CD14-positive monocyte (primary cell): ENCODE measurements around the gene PHF12. TPM values are rescaled to one million over a fixed set of nuclear protein-coding genes. Genes with fewer than 3 reads are reported as not detected.

Experiments used
- DNase-seq, 3 donors: peaks; one replicate each; pipeline ENCODE4 v3.0.0-alpha.2; 2011 to 2022
- H2AFZ ChIP-seq: 2 replicates; pipeline ENCODE4 v1.6.0; 2012; ENCODE audit warnings: mild to moderate bottlenecking, low read depth, low read length, inconsistent platforms; ENCODE audit not compliant: insufficient read depth, poor library complexity, severe bottlenecking
- H3K27ac ChIP-seq, 2 donors: 1 replicate in 1 of 2; 2 replicates in 1 of 2; pipeline ENCODE4 v1.5.1; 2012 to 2013; ENCODE audit warnings: low read length in 2 of 2, control low read depth in 1 of 2, inconsistent platforms in 1 of 2, low read depth in 1 of 2, mild to moderate bottlenecking in 1 of 2
- H3K27me3 ChIP-seq, 2 donors: one replicate each; pipeline versions ENCODE4 v1.6.0 to v1.6.1; 2011 to 2013; ENCODE audit warnings: low read length in 2 of 2; ENCODE audit not compliant: control insufficient read depth in 2 of 2, insufficient read depth in 2 of 2
- H3K36me3 ChIP-seq, 2 donors: replicated peaks in 1 of 2; 1 replicate in 1 of 2; 2 replicates in 1 of 2; pipeline versions ENCODE4 v1.5.1 to v1.6.1; 2012 to 2013; ENCODE audit warnings: low read length in 2 of 2, control low read depth in 1 of 2, inconsistent platforms in 1 of 2, mild to moderate bottlenecking in 1 of 2; ENCODE audit not compliant: insufficient read depth in 2 of 2, control insufficient read depth in 1 of 2
- H3K4me1 ChIP-seq, 2 donors: 1 replicate in 1 of 2; 2 replicates in 1 of 2; pipeline versions ENCODE4 v1.5.1 to v1.6.1; 2012 to 2013; ENCODE audit warnings: low read length in 2 of 2, control low read depth in 1 of 2, inconsistent platforms in 1 of 2, mild to moderate bottlenecking in 1 of 2, moderate library complexity in 1 of 2; ENCODE audit not compliant: insufficient read depth in 2 of 2, control insufficient read depth in 1 of 2
- H3K4me2 ChIP-seq: replicated peaks from 2 replicates; pipeline ENCODE3; 2012; ENCODE audit warnings: low read length, moderate library complexity, mild to moderate bottlenecking; ENCODE audit not compliant: poor library complexity, severe bottlenecking; ENCODE audit errors: extremely low read depth
- H3K4me3 ChIP-seq, 3 experiments: fragments of 200-600 bp in 1 of 3; sonication (generic) in 1 of 3; replicated peaks in 1 of 3; 1 replicate in 2 of 3; 2 replicates in 1 of 3; pipeline ENCODE4 v1.5.1; 2011 to 2013; ENCODE audit warnings: low read length in 3 of 3, mild to moderate bottlenecking in 3 of 3, control low read depth in 2 of 3, low read depth in 2 of 3, inconsistent platforms in 1 of 3, moderate library complexity in 1 of 3
- H3K79me2 ChIP-seq: 2 replicates; pipeline ENCODE4 v1.6.0; 2012; ENCODE audit warnings: mild to moderate bottlenecking, control low read depth, inconsistent platforms, low read length, moderate library complexity; ENCODE audit not compliant: insufficient read depth
- H3K9ac ChIP-seq: 2 replicates; pipeline ENCODE4 v1.6.0; 2017; ENCODE audit warnings: low read length, mild to moderate bottlenecking; ENCODE audit not compliant: insufficient read depth, poor library complexity, severe bottlenecking
- H3K9me3 ChIP-seq, 2 donors: replicated peaks in 1 of 2; 1 replicate in 1 of 2; 2 replicates in 1 of 2; pipeline versions ENCODE4 v1.5.1 to v1.6.1; 2012 to 2013; ENCODE audit warnings: low read length in 2 of 2, control low read depth in 1 of 2; ENCODE audit not compliant: control insufficient read depth in 1 of 2, insufficient read depth in 1 of 2
- H4K20me1 ChIP-seq: 2 replicates; pipeline ENCODE4 v1.6.0; 2012; ENCODE audit warnings: mild to moderate bottlenecking, low read length, control low read depth, moderate library complexity; ENCODE audit not compliant: insufficient read depth
- H3K27ac Mint-ChIP-seq, 7 donors: one replicate each; pipeline ENCODE4 v1.8.0; 2020; ENCODE audit warnings: mild to moderate bottlenecking in 7 of 7, mixed read lengths in 7 of 7, moderate library complexity in 6 of 7, inconsistent platforms in 2 of 7
- H3K27me3 Mint-ChIP-seq, 3 donors: one replicate each; pipeline ENCODE4 v1.8.0; 2021 to 2022; ENCODE audit warnings: low read depth in 3 of 3, mild to moderate bottlenecking in 3 of 3, mixed read lengths in 3 of 3, moderate library complexity in 3 of 3, inconsistent platforms in 1 of 3
- H3K36me3 Mint-ChIP-seq, 2 donors: one replicate each; pipeline ENCODE4 v1.8.0; 2020; ENCODE audit warnings: mixed read lengths in 2 of 2, inconsistent platforms in 1 of 2, mild to moderate bottlenecking in 1 of 2
- H3K4me1 Mint-ChIP-seq: one replicate; pipeline ENCODE4 v1.8.0; 2020; ENCODE audit warnings: mild to moderate bottlenecking, mixed read lengths
- H3K4me3 Mint-ChIP-seq, 2 donors: one replicate each; pipeline ENCODE4 v1.8.0; 2020; ENCODE audit warnings: mild to moderate bottlenecking in 2 of 2, mixed read lengths in 2 of 2, moderate library complexity in 1 of 2
- H3K9me3 Mint-ChIP-seq, 7 donors: one replicate each; pipeline ENCODE4 v1.8.0; 2020 to 2022; ENCODE audit warnings: mixed read lengths in 7 of 7, mild to moderate bottlenecking in 6 of 7, moderate library complexity in 6 of 7, inconsistent platforms in 2 of 7
- CTCF ChIP-seq: fragments of 200-600 bp; IDR thresholded peaks from one replicate; pipeline ENCODE4 v1.8.0; 2022; ENCODE audit warnings: antibody characterized with exemption, mild to moderate bottlenecking
- WGBS: methylation state at CpG from one replicate; pipeline ENCODE4 v1.1.5; 2013; ENCODE audit warnings: missing lambda C conversion rate; ENCODE audit not compliant: insufficient coverage; 5-methylcytosine and 5-hydroxymethylcytosine counted together
- intact Hi-C, 2 donors: fragments of 100-400 bp; cut with micrococcal nuclease; formaldehyde crosslinking; loops; one replicate each; pipeline versions ENCODE4 v1.15.0 to v1.15.1; 2023
- polyA plus RNA-seq, 3 donors: library from polyadenylated mRNA; depleted of rRNA in 1 of 3; unstranded in 2 of 3; stranded (reverse) in 1 of 3; fragments of 300-500 nt in 2 of 3; fragments of >200 nt in 1 of 3; fragmentation: Illumina TruSeq in 2 of 3; gene quantifications; 1 replicate in 2 of 3; 2 replicates in 1 of 3; pipeline ENCODE4 v1.2.3, GENCODE V29; 2012 to 2021

Gene PHF12
- polyA plus RNA-seq, 3 donors, result 1.4 to 62.5 (median 2.5) TPM

GRCh38 chr17:28880572-28880945 lies 70.8 kb downstream of the PHF12 start:
- H2AFZ ChIP-seq, result no peak overlapping the region
- H3K9me3 ChIP-seq, result no peaks in the 10 kb centered on the region
- H3K9me3 Mint-ChIP-seq, result peaks cover 0 to 2% (median 0%) of the 10 kb centered on the region in 7 donors
- DNase-seq, result no peak
- no peak overlapping the region for H3K4me2 ChIP-seq
- H3K36me3 ChIP-seq, result peaks cover 69 to 78% of the 10 kb centered on the region in 2 donors
- H3K79me2 ChIP-seq, result peaks cover 4% of the 10 kb centered on the region
- intact Hi-C loops, result no loop called here
- H3K9ac ChIP-seq, result no peak overlapping the region
- H4K20me1 ChIP-seq, result peaks cover 67% of the 10 kb centered on the region
- H3K36me3 Mint-ChIP-seq, result peaks cover 73% of the 10 kb centered on the region in 2 donors
- no peaks in the 10 kb centered on the region for H3K27me3 Mint-ChIP-seq
- peaks cover 2% of the 10 kb centered on the region for H3K4me1 Mint-ChIP-seq
- no peak overlapping the region for H3K27ac ChIP-seq
- H3K4me3 Mint-ChIP-seq, result no peak overlapping the region
- WGBS, result 96% methylated on average over 5 of the region's 10 CpGs
- H3K4me3 ChIP-seq, result no peak overlapping the region
- no peaks in the 10 kb centered on the region for H3K4me1 ChIP-seq
- TF ChIP-seq CTCF, result no peak
- no peak overlapping the region for H3K27ac Mint-ChIP-seq
- H3K27me3 ChIP-seq, result no peaks in the 10 kb centered on the region

- peaks cover 0 to 2% (median 0%) of the 10 kb centered on the region in 7 donors for H3K9me3 Mint-ChIP-seq
- H3K27me3 Mint-ChIP-seq, result no peaks in the 10 kb centered on the region
- intact Hi-C loops, result no loop called here
- peaks cover 2% of the 10 kb centered on the region for H3K4me1 Mint-ChIP-seq
- no peak overlapping the region for H3K4me3 Mint-ChIP-seq
- Histone ChIP-seq H4K20me1 (peaks cover 62% of the 10 kb centered on the region), H3K4me3 (no peak overlapping the region), H3K27me3 (no peaks in the 10 kb centered on the region), H3K4me1 (no peaks in the 10 kb centered on the region), H3K9me3 (no peaks in the 10 kb centered on the region), H3K36me3 (peaks cover 64 to 73% of the 10 kb centered on the region in 2 donors), H3K79me2 (peaks cover 4% of the 10 kb centered on the region), H3K4me2 (no peak overlapping the region), H3K9ac (no peak overlapping the region), H2AFZ (no peak overlapping the region), H3K27ac (no peak overlapping the region)
- H3K36me3 Mint-ChIP-seq, result peaks cover 68% of the 10 kb centered on the region in 2 donors
- DNase-seq, result no peak
- WGBS, result 82% methylated on average over 9 of the region's 9 CpGs
- peak overlapping the region in 2 of 7 donors; percentile 11 to 24 for H3K27ac Mint-ChIP-seq
- no peak for TF ChIP-seq CTCF
Measured at GRCh38 chr17:28879886-28880571, 71.3 kb downstream of the PHF12 start.
